ENCODE measurements around the gene SORCS2.

DNA sequence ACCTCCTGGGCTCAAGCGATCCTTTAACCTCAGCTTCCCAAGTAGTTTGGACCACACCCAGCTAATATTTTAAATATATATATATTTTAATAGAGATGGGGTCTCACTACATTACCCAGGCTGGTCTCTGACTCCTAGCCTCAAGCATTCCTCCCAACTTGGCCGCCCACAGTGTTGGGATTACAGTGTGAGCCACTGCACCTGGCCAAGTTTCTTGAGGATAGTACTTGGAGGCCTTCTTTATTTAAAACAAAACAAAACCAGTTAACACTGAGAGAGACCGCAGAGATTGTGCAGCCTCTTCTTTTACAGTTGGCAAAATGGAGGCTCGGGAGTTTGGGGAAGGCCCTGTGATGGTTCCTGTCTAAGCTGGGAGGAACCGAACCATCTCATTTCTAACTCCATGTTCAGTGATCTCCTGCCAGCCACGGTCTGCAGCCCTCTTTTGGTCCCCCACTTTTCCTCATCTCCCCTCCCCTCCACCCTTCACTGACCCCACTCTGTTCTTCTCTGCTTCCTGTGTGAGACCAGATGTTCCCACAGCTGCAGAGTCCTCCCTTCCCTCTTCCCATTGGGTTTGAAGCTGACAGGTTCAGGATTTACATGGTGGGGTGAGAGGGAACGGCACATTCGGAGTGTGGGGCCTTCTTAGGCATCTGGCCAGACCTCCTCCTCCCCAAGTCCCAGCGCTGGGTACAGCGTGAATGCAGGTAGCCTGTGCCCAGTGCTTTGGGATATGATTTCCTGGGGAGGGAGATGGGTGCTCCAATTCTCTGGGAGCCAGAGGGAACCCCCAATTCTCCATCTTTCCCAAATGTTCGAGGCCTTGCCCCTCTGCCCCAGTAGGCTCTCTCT lies 1.4 kb upstream of the SORCS2 start:
- TF ChIP-seq ZNF274 (IDR thresholded peaks at IDR 0.05; ENCODE audit: low read depth, low read length) (no peak), YY1 (IDR thresholded peaks at IDR 0.05; ENCODE audit: insufficient read depth, insufficient read length) (no peak)
